Ovary (tissue), 9 donors: ENCODE data around the gene ZNF473. TPM values are rescaled to one million over a fixed set of nuclear protein-coding genes. Genes with fewer than 3 reads are reported as not detected.

ENCODE experiments used
- DNase-seq, 5 donors: peaks; one replicate each; pipeline ENCODE4 v3.0.0-alpha.2; 2019 to 2020
- H3K27ac ChIP-seq, 2 donors: fragments of 200-600 bp; one replicate each; pipeline versions ENCODE4 v1.5.1 to v1.8.0; 2019 to 2022
- H3K27me3 ChIP-seq: fragments of 200-600 bp; one replicate; pipeline ENCODE4 v1.8.0; 2022
- H3K36me3 ChIP-seq: fragments of 200-600 bp; sonication (generic); one replicate; pipeline ENCODE4 v1.5.1; 2019
- H3K4me1 ChIP-seq: one replicate; pipeline ENCODE4 v1.8.1; 2013; ENCODE audit warnings: mild to moderate bottlenecking, moderate library complexity; ENCODE audit not compliant: insufficient read depth
- H3K4me3 ChIP-seq: fragments of 200-600 bp; sonication (generic); one replicate; pipeline ENCODE4 v1.5.1; 2017
- H3K9me3 ChIP-seq, 2 donors: fragments of 200-600 bp in 1 of 2; sonication (generic) in 1 of 2; one replicate each; pipeline versions ENCODE4 v1.5.1 to v1.8.1; 2013 to 2019; ENCODE audit warnings: mild to moderate bottlenecking in 1 of 2, moderate library complexity in 1 of 2
- EP300 ChIP-seq: sonication (generic); formaldehyde crosslinking; IDR thresholded peaks from one replicate; pipeline ENCODE4 v1.6.1; 2017; ENCODE audit warnings: antibody characterized with exemption
- POLR2A ChIP-seq: fragments of 450-650 bp; IDR thresholded peaks from one replicate; pipeline ENCODE4 v1.6.1; 2017; ENCODE audit warnings: antibody characterized with exemption, mild to moderate bottlenecking, moderate library complexity
- WGBS, 3 donors: extraction: QIAGEN DNeasy Blood & Tissue Kit in 1 of 3; methylation state at CpG; one replicate each; pipeline versions ENCODE4 v1.1.5 to v1.1.7; 2013 to 2017; 5-methylcytosine and 5-hydroxymethylcytosine counted together
- intact Hi-C, 4 donors: fragments of 100-400 bp; cut with DNase I; formaldehyde crosslinking; loops; one replicate each; pipeline versions ENCODE4 v1.11.0 to v1.15.1; 2022 to 2023
- polyA plus RNA-seq, 2 donors: library from polyadenylated mRNA; stranded (reverse); fragments of 200-250 nt in 1 of 2; fragments of 350-450 nt in 1 of 2; fragmentation: Illumina TruSeq in 1 of 2; extraction: RNeasy Lipid Tissue Mini Kit (QIAGEN cat#74804) in 1 of 2; gene quantifications; one replicate each; pipeline ENCODE4 v1.2.3, GENCODE V29; 2013 to 2014
- total RNA-seq, 7 donors: library from RNA; depleted of rRNA in 2 of 7; stranded (reverse); fragments of >200 nt in 2 of 7; fragmentation: NEBNext Ultra II Directional in 3 of 7; extraction: Animal tissue kit (Norgen Biotek cat#: 25700) in 3 of 7; gene quantifications; one replicate each; pipeline versions ENCODE4 v1.1.0 to v1.2.4, GENCODE V29; 2016 to 2023
- TF ChIP-seq, protein P1 (sequence below), 3 donors: fragments of 450-650 bp in 2 of 3; fragments of 200-600 bp in 1 of 3; IDR thresholded peaks; one replicate each; pipeline versions ENCODE4 v1.5.1 to v1.8.0; 2016 to 2022; ENCODE audit warnings: antibody characterized with exemption in 3 of 3, mild to moderate bottlenecking in 1 of 3
- donor health status: DM: no; HTN: no; CAD: no; lungs with moderate emphysema.
- donor health status: DM: no; HTN: no; CAD: no.
- donor health status: Bipolar disorder and iron deficiency.
- donor health status: DM: yes; HTN: yes; CAD: no.
- donor health status: DM: no; HTN: no; CAD: no.
- donor health status: DM: yes; HTN: yes; CAD: no.

Gene ZNF473
- total and polyA plus RNA-seq, 9 donors: 2.1 to 12.1 (median 7.7) TPM

DNA sequence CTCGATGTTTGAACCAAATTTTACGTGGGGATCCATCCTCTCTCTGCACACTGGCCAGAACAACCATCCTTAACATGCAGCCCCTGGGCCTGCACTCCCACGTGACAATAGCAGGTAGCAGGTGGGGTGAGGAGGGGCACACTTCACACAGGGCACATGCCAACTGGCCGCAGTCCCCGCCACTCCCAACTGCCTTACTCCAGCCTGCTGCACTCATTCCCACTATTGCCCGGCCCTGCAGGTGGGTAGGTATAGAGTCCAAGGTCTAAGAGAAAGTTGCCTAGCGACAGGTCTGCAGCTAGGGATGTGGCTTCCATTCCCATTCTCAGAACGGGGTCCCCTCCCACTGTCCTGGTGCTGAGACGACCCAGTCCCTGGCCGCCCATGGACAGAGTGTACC is 18.6 kb upstream of the ZNF473 start:
- Histone ChIP-seq H3K27me3 (no peaks in the 10 kb centered on the region), H3K4me1 (peaks cover 3% of the 10 kb centered on the region), H3K9me3 (no peaks in the 10 kb centered on the region), H3K4me3 (no peak overlapping the region), H3K36me3 (no peaks in the 10 kb centered on the region), H3K27ac (no peak overlapping the region)
- DNase-seq: no peak
- TF ChIP-seq POLR2A: no peak
- 82 to 93% (median 90%) methylated on average over 9 to 10 of the region's 10 CpGs for WGBS, 3 donors
- intact Hi-C loops: no loop called here

DNA sequence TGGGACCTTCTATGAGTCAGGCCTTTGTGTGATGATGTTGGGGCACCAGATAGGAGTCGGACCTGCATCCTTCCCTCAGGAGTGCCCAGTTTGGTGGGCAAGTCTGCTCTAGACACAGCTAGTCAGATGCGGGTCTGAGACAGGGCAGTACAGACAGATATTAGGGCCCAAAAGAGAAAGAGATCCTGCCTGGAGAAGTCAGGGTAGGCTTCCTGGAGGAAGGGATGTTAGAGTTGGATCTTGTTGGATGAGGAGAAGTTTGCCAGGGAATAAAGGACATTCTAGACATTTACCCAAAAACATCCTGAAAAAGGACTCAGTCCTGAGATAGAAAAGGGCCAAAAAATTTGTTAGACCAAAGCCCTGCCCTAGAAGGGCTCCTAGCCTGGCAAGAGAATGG is 17.9 kb upstream of the ZNF473 start:
- no peak for DNase-seq
- Histone ChIP-seq H3K9me3 (no peaks in the 10 kb centered on the region), H3K27me3 (no peaks in the 10 kb centered on the region), H3K4me3 (no peak overlapping the region), H3K36me3 (no peaks in the 10 kb centered on the region), H3K27ac (no peak overlapping the region), H3K4me1 (peaks cover 3% of the 10 kb centered on the region)
- intact Hi-C loops: no loop called here
- WGBS, 3 donors: 88 to 97% (median 89%) methylated on average over 2 of the region's 2 CpGs
- TF ChIP-seq, protein P1, sequence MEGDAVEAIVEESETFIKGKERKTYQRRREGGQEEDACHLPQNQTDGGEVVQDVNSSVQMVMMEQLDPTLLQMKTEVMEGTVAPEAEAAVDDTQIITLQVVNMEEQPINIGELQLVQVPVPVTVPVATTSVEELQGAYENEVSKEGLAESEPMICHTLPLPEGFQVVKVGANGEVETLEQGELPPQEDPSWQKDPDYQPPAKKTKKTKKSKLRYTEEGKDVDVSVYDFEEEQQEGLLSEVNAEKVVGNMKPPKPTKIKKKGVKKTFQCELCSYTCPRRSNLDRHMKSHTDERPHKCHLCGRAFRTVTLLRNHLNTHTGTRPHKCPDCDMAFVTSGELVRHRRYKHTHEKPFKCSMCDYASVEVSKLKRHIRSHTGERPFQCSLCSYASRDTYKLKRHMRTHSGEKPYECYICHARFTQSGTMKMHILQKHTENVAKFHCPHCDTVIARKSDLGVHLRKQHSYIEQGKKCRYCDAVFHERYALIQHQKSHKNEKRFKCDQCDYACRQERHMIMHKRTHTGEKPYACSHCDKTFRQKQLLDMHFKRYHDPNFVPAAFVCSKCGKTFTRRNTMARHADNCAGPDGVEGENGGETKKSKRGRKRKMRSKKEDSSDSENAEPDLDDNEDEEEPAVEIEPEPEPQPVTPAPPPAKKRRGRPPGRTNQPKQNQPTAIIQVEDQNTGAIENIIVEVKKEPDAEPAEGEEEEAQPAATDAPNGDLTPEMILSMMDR (IDR thresholded peaks at IDR 0.05): no peak
- TF ChIP-seq EP300 (no peak), POLR2A (no peak)

DNA sequence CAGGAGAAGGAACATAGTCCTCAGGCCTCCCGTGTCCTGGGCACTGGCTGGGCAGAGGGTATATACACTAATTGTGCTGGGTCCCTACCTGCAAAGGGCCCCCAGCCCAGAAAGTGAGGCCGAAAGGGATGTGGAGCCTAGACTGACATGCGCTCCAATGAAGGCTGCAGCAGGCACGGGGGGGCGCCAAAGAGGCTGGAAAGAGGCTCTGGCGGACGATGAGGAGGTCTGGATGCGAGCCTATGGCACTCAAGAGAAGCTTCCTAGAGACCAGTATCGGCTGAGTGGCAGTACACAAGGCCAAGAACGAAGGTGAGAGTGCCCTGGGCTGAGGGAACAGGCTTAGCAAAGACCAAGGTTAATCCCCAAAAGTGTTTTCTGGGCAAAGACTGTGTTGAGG is 17.3 kb upstream of the ZNF473 start:
- H3K9me3 ChIP-seq: no peaks in the 10 kb centered on the region
- no peaks in the 10 kb centered on the region for H3K36me3 ChIP-seq
- intact Hi-C loops: no loop called here
- no peak overlapping the region for H3K27ac ChIP-seq
- H3K27me3 ChIP-seq: no peaks in the 10 kb centered on the region
- peaks cover 3% of the 10 kb centered on the region for H3K4me1 ChIP-seq
- H3K4me3 ChIP-seq: no peak overlapping the region
- 47 to 55% (median 50%) methylated on average over 10 of the region's 10 CpGs for WGBS, 3 donors
- TF ChIP-seq EP300 (no peak), POLR2A (no peak)
- TF ChIP-seq, protein P1 (IDR thresholded peaks at IDR 0.05): no peak
- no peak for DNase-seq

DNA sequence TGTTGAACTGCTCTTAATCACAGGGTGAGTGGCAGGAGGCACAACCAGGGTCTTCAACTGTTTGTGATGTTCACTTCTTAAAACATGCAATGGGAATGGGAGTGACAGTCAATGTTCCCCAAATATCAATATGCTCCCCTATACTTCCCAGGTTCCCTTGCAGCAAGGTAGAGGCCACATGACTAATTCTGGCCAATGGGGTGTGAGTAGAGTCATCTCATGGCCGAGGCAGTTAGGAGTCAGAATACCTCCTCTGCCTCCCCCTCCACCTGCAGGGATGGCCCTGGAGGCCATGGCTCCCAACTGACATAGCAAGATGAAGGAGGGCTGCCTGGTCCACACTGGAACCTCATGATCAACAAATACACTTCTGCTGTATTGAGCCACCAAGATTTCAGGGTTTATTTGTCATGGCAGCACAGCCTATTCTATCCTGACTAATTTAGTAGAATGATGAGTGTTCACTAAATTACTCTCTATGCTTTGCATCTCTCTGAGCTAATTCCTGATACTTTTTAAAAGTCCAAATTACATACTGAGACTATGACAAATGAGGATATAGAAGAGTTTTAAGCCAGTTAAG is 9.5 kb upstream of the ZNF473 start:
- TF ChIP-seq, protein P1 (IDR thresholded peaks at IDR 0.05): no peak
- TF ChIP-seq POLR2A (no peak), EP300 (no peak)
- Histone ChIP-seq H3K36me3 (no peaks in the 10 kb centered on the region), H3K27ac (no peak overlapping the region), H3K9me3 (no peaks in the 10 kb centered on the region), H3K4me3 (no peak overlapping the region), H3K4me1 (no peaks in the 10 kb centered on the region), H3K27me3 (no peaks in the 10 kb centered on the region)
- intact Hi-C loops: no loop called here
- DNase-seq: no peak
- 88 to 100% (median 93%) methylated on average over 1 of the region's 1 CpG for WGBS, 3 donors

DNA sequence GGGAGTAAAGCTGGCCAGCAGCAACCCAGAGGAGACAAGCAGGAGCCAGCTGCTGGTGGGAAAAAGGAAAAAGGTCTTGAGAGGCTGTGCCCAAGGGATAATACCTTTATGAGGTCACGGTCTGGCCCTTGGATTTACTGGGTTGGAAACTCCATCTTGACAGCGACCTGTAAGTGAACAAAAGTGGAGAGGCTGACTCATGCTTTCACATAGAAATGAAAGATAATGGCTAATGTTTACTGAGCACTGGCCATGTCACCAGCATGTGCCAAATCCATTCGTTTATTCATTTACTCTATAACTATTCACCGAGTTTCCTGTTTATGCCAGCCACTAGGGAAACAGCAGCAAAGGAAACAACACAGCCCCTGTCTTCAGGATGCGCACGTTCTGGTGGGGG is 5.3 kb upstream of the ZNF473 start:
- H3K9me3 ChIP-seq: no peaks in the 10 kb centered on the region
- TF ChIP-seq, protein P1 (IDR thresholded peaks at IDR 0.05): no peak
- TF ChIP-seq POLR2A: no peak
- no peak for TF ChIP-seq EP300
- no peaks in the 10 kb centered on the region for H3K27me3 ChIP-seq
- no peak overlapping the region for H3K27ac ChIP-seq
- 73 to 83% (median 82%) methylated on average over 6 of the region's 6 CpGs for WGBS, 3 donors
- intact Hi-C loops: no loop called here
- peaks cover 6% of the 10 kb centered on the region for H3K4me1 ChIP-seq
- H3K4me3 ChIP-seq: no peak overlapping the region
- H3K36me3 ChIP-seq: no peaks in the 10 kb centered on the region
- no peak for DNase-seq
